Retina (tissue), 1 donor: ENCODE measurements around the gene PRSS48.
"Not testable (repeated sequence)": the region's sequence is repeated elsewhere in the genome, so short reads cannot be mapped to it uniquely, and the experiment has no call there.

Experiments
- DNase-seq: peaks from one replicate; pipeline ENCODE4 v3.0.0-alpha.2; 2016

The PRSS48 gene

GRCh38 chr4:151266497-151266896 lies 10.5 kb upstream of the PRSS48 start:
- DNase-seq: no peak

- no peak for DNase-seq
Measured at GRCh38 chr4:151267104-151267503, 9.9 kb upstream of the PRSS48 start.

- DNase-seq: no peak
Measured at GRCh38 chr4:151267822-151268535, 9.0 kb upstream of the PRSS48 start.

GRCh38 chr4:151268905-151269304 lies 8.1 kb upstream of the PRSS48 start:
- not testable (repeated sequence) for DNase-seq

- DNase-seq: no peak
Measured at GRCh38 chr4:151284534-151285245, 7.7 kb downstream of the PRSS48 start.

GRCh38 chr4:151287409-151287808 lies 10.4 kb downstream of the PRSS48 start:
- DNase-seq: no peak

- no peak for DNase-seq
Measured at GRCh38 chr4:151291485-151291884, 14.5 kb downstream of the PRSS48 start.

- DNase-seq: no peak
Measured at GRCh38 chr4:151292038-151292437, 15.1 kb downstream of the PRSS48 start.

- no peak for DNase-seq
Measured at GRCh38 chr4:151294833-151295496, 18.0 kb downstream of the PRSS48 start.

GRCh38 chr4:151296227-151296626 lies 19.3 kb downstream of the PRSS48 start:
- no peak for DNase-seq

- no peak for DNase-seq
Measured at GRCh38 chr4:151297170-151297569, 20.2 kb downstream of the PRSS48 start.

GRCh38 chr4:151302432-151302831 lies 25.5 kb downstream of the PRSS48 start:
- DNase-seq: no peak

GRCh38 chr4:151304226-151304625 lies 27.3 kb downstream of the PRSS48 start:
- DNase-seq: no peak

- no peak for DNase-seq
Measured at GRCh38 chr4:151304755-151305154, 27.8 kb downstream of the PRSS48 start.

GRCh38 chr4:151310124-151310728 lies 33.3 kb downstream of the PRSS48 start:
- no peak for DNase-seq

- DNase-seq: no peak
Measured at GRCh38 chr4:151313306-151314009, 36.5 kb downstream of the PRSS48 start.

- no peak for DNase-seq
Measured at GRCh38 chr4:151314010-151314355, 37.0 kb downstream of the PRSS48 start.

- no peak for DNase-seq
Measured at GRCh38 chr4:151314479-151314878, 37.5 kb downstream of the PRSS48 start.

- DNase-seq: no peak
Measured at GRCh38 chr4:151315212-151315886, 38.4 kb downstream of the PRSS48 start.

GRCh38 chr4:151316645-151317044 lies 39.7 kb downstream of the PRSS48 start:
- DNase-seq: no peak

- DNase-seq: no peak
Measured at GRCh38 chr4:151318307-151319006, 41.5 kb downstream of the PRSS48 start.

- DNase-seq: no peak
Measured at GRCh38 chr4:151319490-151319889, 42.5 kb downstream of the PRSS48 start.
